Measurements from ENCODE around the gene PPP2R2C.

PPP2R2C gene

DNA sequence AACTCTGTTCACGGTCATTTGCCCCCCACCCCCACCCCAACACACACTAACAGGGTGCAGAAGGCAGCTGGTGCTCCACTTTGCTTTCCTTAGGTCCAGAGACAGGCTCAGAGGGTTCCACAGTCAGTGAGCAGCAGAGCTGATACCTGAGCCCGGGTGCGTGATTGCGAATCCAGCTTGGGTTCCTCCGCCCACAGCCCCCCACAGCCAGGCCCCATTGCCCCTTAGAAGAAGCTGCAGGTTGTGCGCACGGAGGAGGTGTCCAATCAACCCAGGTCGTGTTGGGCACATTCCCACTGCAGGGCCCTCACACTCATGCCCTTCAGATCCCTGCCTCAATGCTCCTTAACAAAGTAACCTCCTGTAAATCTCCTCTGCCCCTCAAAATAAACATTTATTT is 117.8 kb downstream of the PPP2R2C start:
- H3K27ac ChIP-seq (replicated peaks), result no peak overlapping the region
- no peaks in the 10 kb centered on the region for H3K27me3 ChIP-seq (ENCODE audit: insufficient read depth, poor library complexity, severe bottlenecking)
- no peak overlapping the region for H3K4me3 ChIP-seq (replicated peaks; ENCODE audit: insufficient read depth, low read length)
- TF ChIP-seq POLR2AphosphoS5 (IDR thresholded peaks at IDR 0.05; ENCODE audit: low read depth) (no peak), GABPA (IDR thresholded peaks at IDR 0.05; ENCODE audit: low read depth) (no peak), SPI1 (IDR thresholded peaks at IDR 0.05; ENCODE audit: borderline replicate concordance, low read depth) (no peak)
- TF ChIP-seq, protein P1, sequence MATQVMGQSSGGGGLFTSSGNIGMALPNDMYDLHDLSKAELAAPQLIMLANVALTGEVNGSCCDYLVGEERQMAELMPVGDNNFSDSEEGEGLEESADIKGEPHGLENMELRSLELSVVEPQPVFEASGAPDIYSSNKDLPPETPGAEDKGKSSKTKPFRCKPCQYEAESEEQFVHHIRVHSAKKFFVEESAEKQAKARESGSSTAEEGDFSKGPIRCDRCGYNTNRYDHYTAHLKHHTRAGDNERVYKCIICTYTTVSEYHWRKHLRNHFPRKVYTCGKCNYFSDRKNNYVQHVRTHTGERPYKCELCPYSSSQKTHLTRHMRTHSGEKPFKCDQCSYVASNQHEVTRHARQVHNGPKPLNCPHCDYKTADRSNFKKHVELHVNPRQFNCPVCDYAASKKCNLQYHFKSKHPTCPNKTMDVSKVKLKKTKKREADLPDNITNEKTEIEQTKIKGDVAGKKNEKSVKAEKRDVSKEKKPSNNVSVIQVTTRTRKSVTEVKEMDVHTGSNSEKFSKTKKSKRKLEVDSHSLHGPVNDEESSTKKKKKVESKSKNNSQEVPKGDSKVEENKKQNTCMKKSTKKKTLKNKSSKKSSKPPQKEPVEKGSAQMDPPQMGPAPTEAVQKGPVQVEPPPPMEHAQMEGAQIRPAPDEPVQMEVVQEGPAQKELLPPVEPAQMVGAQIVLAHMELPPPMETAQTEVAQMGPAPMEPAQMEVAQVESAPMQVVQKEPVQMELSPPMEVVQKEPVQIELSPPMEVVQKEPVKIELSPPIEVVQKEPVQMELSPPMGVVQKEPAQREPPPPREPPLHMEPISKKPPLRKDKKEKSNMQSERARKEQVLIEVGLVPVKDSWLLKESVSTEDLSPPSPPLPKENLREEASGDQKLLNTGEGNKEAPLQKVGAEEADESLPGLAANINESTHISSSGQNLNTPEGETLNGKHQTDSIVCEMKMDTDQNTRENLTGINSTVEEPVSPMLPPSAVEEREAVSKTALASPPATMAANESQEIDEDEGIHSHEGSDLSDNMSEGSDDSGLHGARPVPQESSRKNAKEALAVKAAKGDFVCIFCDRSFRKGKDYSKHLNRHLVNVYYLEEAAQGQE (IDR thresholded peaks at IDR 0.05; ENCODE audit: insufficient replicate concordance, low read depth), result no peak
- TF ChIP-seq, protein P2, sequence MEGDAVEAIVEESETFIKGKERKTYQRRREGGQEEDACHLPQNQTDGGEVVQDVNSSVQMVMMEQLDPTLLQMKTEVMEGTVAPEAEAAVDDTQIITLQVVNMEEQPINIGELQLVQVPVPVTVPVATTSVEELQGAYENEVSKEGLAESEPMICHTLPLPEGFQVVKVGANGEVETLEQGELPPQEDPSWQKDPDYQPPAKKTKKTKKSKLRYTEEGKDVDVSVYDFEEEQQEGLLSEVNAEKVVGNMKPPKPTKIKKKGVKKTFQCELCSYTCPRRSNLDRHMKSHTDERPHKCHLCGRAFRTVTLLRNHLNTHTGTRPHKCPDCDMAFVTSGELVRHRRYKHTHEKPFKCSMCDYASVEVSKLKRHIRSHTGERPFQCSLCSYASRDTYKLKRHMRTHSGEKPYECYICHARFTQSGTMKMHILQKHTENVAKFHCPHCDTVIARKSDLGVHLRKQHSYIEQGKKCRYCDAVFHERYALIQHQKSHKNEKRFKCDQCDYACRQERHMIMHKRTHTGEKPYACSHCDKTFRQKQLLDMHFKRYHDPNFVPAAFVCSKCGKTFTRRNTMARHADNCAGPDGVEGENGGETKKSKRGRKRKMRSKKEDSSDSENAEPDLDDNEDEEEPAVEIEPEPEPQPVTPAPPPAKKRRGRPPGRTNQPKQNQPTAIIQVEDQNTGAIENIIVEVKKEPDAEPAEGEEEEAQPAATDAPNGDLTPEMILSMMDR (IDR thresholded peaks at IDR 0.05; ENCODE audit: insufficient read depth, low read length), result no peak
- DNase-seq (ENCODE audit: low read depth in 1 of 2, low spot score in 1 of 2), result no peak

DNA sequence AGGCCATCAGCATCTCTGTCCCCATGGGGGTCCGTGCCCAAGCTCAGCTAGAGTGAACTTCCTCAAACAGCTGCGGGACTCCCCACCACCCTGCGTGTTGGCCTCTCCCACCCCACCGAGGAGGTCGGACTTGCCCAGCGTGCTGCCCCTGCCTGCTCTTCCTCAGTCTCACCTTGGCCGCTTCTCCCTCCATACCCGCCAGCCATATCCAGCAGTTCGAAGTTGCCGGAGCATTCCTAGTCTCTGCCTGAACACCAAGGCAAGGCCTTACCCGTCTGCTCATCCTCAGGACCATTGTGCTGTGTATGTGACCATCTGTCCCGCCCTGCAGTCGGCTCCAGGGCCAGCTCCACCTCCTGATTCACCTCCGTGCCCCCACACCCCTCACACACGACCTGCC is 118.3 kb downstream of the PPP2R2C start:
- no peak overlapping the region for H3K27ac ChIP-seq (replicated peaks)
- TF ChIP-seq POLR2AphosphoS5 (IDR thresholded peaks at IDR 0.05; ENCODE audit: low read depth), result no peak
- no peak for TF ChIP-seq SPI1 (IDR thresholded peaks at IDR 0.05; ENCODE audit: borderline replicate concordance, low read depth)
- TF ChIP-seq, protein P1 (IDR thresholded peaks at IDR 0.05; ENCODE audit: insufficient replicate concordance, low read depth), result no peak
- no peak for TF ChIP-seq GABPA (IDR thresholded peaks at IDR 0.05; ENCODE audit: low read depth)
- TF ChIP-seq, protein P2 (IDR thresholded peaks at IDR 0.05; ENCODE audit: insufficient read depth, low read length), result no peak
- no peak for DNase-seq (ENCODE audit: low read depth in 1 of 2, low spot score in 1 of 2)
- H3K4me3 ChIP-seq (replicated peaks; ENCODE audit: insufficient read depth, low read length), result no peak overlapping the region
- no peaks in the 10 kb centered on the region for H3K27me3 ChIP-seq (ENCODE audit: insufficient read depth, poor library complexity, severe bottlenecking)

DNA sequence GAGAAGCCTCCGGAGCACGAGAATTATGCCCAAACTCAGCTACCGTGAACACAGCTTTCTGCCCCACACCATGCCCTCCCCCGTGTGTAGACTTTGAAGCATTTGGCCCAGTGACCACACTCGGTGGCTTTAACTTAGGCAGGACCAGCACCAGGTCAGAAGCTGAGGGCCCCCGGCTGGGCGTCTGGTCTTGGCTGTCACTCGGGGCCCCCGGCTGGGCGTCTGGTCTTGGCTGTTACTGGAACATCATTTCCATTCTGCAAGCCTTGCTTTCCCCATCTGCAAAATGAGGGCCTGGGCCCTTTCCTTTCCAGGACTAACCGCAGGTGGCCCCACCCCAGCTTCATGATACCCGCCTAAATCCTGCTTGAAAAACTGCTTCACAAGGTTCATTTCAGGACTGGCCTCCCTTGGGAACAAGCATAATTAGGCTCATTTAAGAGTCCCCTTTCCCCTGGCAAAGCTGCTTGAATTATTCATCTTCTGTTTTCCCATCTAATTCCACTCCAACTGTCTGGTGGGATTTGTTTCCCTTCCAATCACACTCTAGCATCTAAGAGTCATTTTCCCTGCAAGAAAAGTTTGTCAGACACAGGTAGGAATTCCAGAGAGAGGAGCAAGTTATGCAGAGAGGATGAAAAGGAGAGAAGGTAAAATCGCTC is 120.3 kb downstream of the PPP2R2C start:
- H3K27ac ChIP-seq (replicated peaks), result no peak overlapping the region

More for the DNA sequence above, 120.3 kb downstream of the PPP2R2C start:
- no peak for TF ChIP-seq GABPA (IDR thresholded peaks at IDR 0.05; ENCODE audit: low read depth)
- no peak for TF ChIP-seq SPI1 (IDR thresholded peaks at IDR 0.05; ENCODE audit: borderline replicate concordance, low read depth)
- TF ChIP-seq, protein P2 (IDR thresholded peaks at IDR 0.05; ENCODE audit: insufficient read depth, low read length), result no peak
- TF ChIP-seq POLR2AphosphoS5 (IDR thresholded peaks at IDR 0.05; ENCODE audit: low read depth), result no peak
- Histone ChIP-seq H3K4me3 (replicated peaks; ENCODE audit: insufficient read depth, low read length) (no peak overlapping the region), H3K27me3 (ENCODE audit: insufficient read depth, poor library complexity, severe bottlenecking) (no peaks in the 10 kb centered on the region)
- DNase-seq (ENCODE audit: low read depth in 1 of 2, low spot score in 1 of 2), result no peak

Measured in HL-60 (cell line).